DND-41 (cell line): ENCODE data around the gene TMED6.

ENCODE experiments used
- ATAC-seq: fragments of 200-7000 bp; cut with Tn5 transposase; 3 replicates; pipeline ENCODE4 v1.9.1; 2021; ENCODE audit warnings: low read depth; ENCODE audit not compliant: insufficient read depth
- DNase-seq: peaks from one replicate; pipeline ENCODE4 v3.0.0-alpha.2; 2020
- H2AFZ ChIP-seq: 2 replicates; pipeline ENCODE4 v1.6.0; 2012; ENCODE audit warnings: low read depth, low read length
- H3K27ac ChIP-seq: 2 replicates; pipeline ENCODE4 v1.5.1; 2012; ENCODE audit warnings: low read length, inconsistent platforms
- H3K27me3 ChIP-seq: fragments of 200-600 bp; sonication (generic); 2 replicates; pipeline ENCODE4 v1.6.0; 2012; ENCODE audit warnings: low read length, mild to moderate bottlenecking, inconsistent platforms; ENCODE audit not compliant: insufficient read depth, poor library complexity
- H3K36me3 ChIP-seq: 2 replicates; pipeline ENCODE4 v1.5.1; 2012; ENCODE audit warnings: low read length, inconsistent platforms; ENCODE audit not compliant: insufficient read depth
- H3K4me1 ChIP-seq: 2 replicates; pipeline ENCODE4 v1.5.1; 2012; ENCODE audit warnings: mild to moderate bottlenecking, low read length; ENCODE audit not compliant: insufficient read depth
- H3K4me2 ChIP-seq: 2 replicates; pipeline ENCODE4 v1.6.0; 2012; ENCODE audit warnings: mild to moderate bottlenecking, moderate library complexity, low read length, inconsistent platforms; ENCODE audit not compliant: insufficient read depth
- H3K4me3 ChIP-seq, 2 experiments: fragments of 200-600 bp in 1 of 2; shearing (Covaris generic) in 1 of 2; 2 replicates each; pipeline ENCODE4 v1.5.1; 2012 to 2016; ENCODE audit warnings: inconsistent platforms in 2 of 2, low read length in 2 of 2, mild to moderate bottlenecking in 2 of 2, low read depth in 1 of 2, moderate library complexity in 1 of 2
- H3K79me2 ChIP-seq: 2 replicates; pipeline ENCODE4 v1.6.0; 2012; ENCODE audit warnings: low read length, inconsistent platforms; ENCODE audit not compliant: insufficient read depth
- H3K9ac ChIP-seq: 2 replicates; pipeline ENCODE4 v1.6.0; 2012; ENCODE audit warnings: low read depth, mild to moderate bottlenecking, inconsistent platforms, low read length, moderate library complexity
- H3K9me3 ChIP-seq: 2 replicates; pipeline ENCODE4 v1.5.1; 2012; ENCODE audit warnings: low read length, moderate library complexity, mild to moderate bottlenecking, inconsistent platforms; ENCODE audit not compliant: insufficient read depth, severe bottlenecking
- H4K20me1 ChIP-seq: 2 replicates; pipeline ENCODE4 v1.6.0; 2012; ENCODE audit warnings: low read length; ENCODE audit not compliant: insufficient read depth
- CTCF ChIP-seq: IDR thresholded peaks from 2 replicates; pipeline ENCODE4 v1.5.1; 2012; ENCODE audit warnings: borderline replicate concordance, low read length, moderate library complexity, mild to moderate bottlenecking; ENCODE audit not compliant: poor library complexity, severe bottlenecking; ENCODE audit errors: extremely low read depth
- EZH2 ChIP-seq: IDR thresholded peaks from 3 replicates; pipeline ENCODE4 v1.6.1; 2012; ENCODE audit warnings: borderline replicate concordance, low read depth, mild to moderate bottlenecking, moderate library complexity, low read length, inconsistent platforms; ENCODE audit not compliant: severe bottlenecking

TMED6 gene

GRCh38 chr16:69367980-69368379 lies 16.4 kb upstream of the TMED6 start:
- Histone ChIP-seq H3K4me1 (no peaks in the 10 kb centered on the region), H3K36me3 (peaks cover 96% of the 10 kb centered on the region), H3K9ac (no peak overlapping the region), H3K9me3 (no peaks in the 10 kb centered on the region), H3K27ac (no peak overlapping the region), H3K4me2 (no peak overlapping the region), H3K27me3 (no peaks in the 10 kb centered on the region), H3K4me3 (no peak overlapping the region), H4K20me1 (peaks cover 22% of the 10 kb centered on the region; the same call in 1 of the 2 replicates), H2AFZ (no peak overlapping the region), H3K79me2 (peaks cover 8% of the 10 kb centered on the region; the same call in 1 of the 2 replicates)
- TF ChIP-seq CTCF = no peak
- no peak for TF ChIP-seq EZH2
- ATAC-seq (no peak), DNase-seq (no peak)

GRCh38 chr16:69366431-69366830 lies 14.8 kb upstream of the TMED6 start:
- DNase-seq = no peak
- Histone ChIP-seq H3K27ac (no peak overlapping the region), H3K4me2 (no peak overlapping the region), H3K4me1 (no peaks in the 10 kb centered on the region), H3K36me3 (peaks cover 89% of the 10 kb centered on the region), H3K27me3 (no peaks in the 10 kb centered on the region), H3K79me2 (peaks cover 4% of the 10 kb centered on the region; the same call in 1 of the 2 replicates), H3K9ac (no peak overlapping the region), H2AFZ (no peak overlapping the region), H3K9me3 (no peaks in the 10 kb centered on the region), H3K4me3 (no peak overlapping the region), H4K20me1 (peaks cover 22% of the 10 kb centered on the region; the same call in 1 of the 2 replicates)
- no peak for TF ChIP-seq CTCF
- no peak for TF ChIP-seq EZH2
- ATAC-seq = no peak

- DNase-seq (no peak), ATAC-seq (no peak)
- Histone ChIP-seq H2AFZ (no peak overlapping the region), H4K20me1 (peaks cover 22% of the 10 kb centered on the region; the same call in 1 of the 2 replicates), H3K79me2 (peaks cover 4% of the 10 kb centered on the region; the same call in 1 of the 2 replicates), H3K4me3 (no peak overlapping the region), H3K4me1 (no peaks in the 10 kb centered on the region), H3K4me2 (no peak overlapping the region), H3K27ac (no peak overlapping the region), H3K27me3 (no peaks in the 10 kb centered on the region), H3K9ac (no peak overlapping the region), H3K36me3 (peaks cover 89% of the 10 kb centered on the region), H3K9me3 (no peaks in the 10 kb centered on the region)
- TF ChIP-seq EZH2 (no peak), CTCF (no peak)
Measured at GRCh38 chr16:69365901-69366300, 14.3 kb upstream of the TMED6 start.
